IMR-90 (cell line): Measurements from ENCODE around the gene CALN1. TPM values are rescaled to one million over a fixed set of nuclear protein-coding genes. Genes with fewer than 3 reads are reported as not detected.

Experiments
- ATAC-seq: fragments of 200-7000 bp; cut with Tn5 transposase; 2 replicates; pipeline ENCODE4 v1.9.1; 2020; ENCODE audit warnings: low read depth, mild to moderate bottlenecking, moderate library complexity
- BruUV-seq: library from RNA; stranded (reverse); fragments of 400-500 nt; replicated peaks from 2 replicates; lab custom pipeline; 2021; lab: Mats Ljungman, UMichigan
- CTCF ChIA-PET: fragments of 300-600 bp; formaldehyde crosslinking; extraction: SDS; loops from one replicate; lab custom pipeline; 2021; ENCODE audit warnings: antibody characterized with exemption; lab: Yijun Ruan, JAX
- POLR2A ChIA-PET: fragments of 300-600 bp; sonication (Branson Sonifier 250); formaldehyde crosslinking; loops from one replicate; lab custom pipeline; 2022; ENCODE audit warnings: antibody characterized with exemption; ENCODE audit not compliant: unreplicated experiment; lab: Charles Lee
- DNase-seq: peaks from one replicate; pipeline ENCODE4 v3.0.0; 2013
- H2AFZ ChIP-seq: replicated peaks from 2 replicates; pipeline ENCODE3; 2013; ENCODE audit warnings: low read length, mild to moderate bottlenecking; ENCODE audit not compliant: poor library complexity
- H2AK5ac ChIP-seq: 2 replicates; pipeline ENCODE4 v1.6.1; 2013; ENCODE audit warnings: low read depth, low read length, inconsistent platforms
- H2AK9ac ChIP-seq: replicated peaks from 2 replicates; pipeline ENCODE3; 2013; ENCODE audit warnings: mild to moderate bottlenecking, low read depth, low read length, moderate library complexity; ENCODE audit not compliant: poor library complexity
- H2BK120ac ChIP-seq: 2 replicates; pipeline ENCODE4 v1.6.1; 2013; ENCODE audit warnings: low read depth, low read length, inconsistent platforms
- H2BK15ac ChIP-seq: 3 replicates; pipeline ENCODE4 v1.6.1; 2013; ENCODE audit warnings: low read depth, low read length, inconsistent platforms
- H2BK20ac ChIP-seq: 2 replicates; pipeline ENCODE4 v1.6.1; 2013; ENCODE audit warnings: low read depth, mild to moderate bottlenecking, inconsistent platforms, low read length, moderate library complexity
- H2BK5ac ChIP-seq: 2 replicates; pipeline ENCODE4 v1.6.1; 2013; ENCODE audit warnings: mild to moderate bottlenecking, low read depth, low read length, inconsistent platforms; ENCODE audit not compliant: poor library complexity, severe bottlenecking
- H3K14ac ChIP-seq: replicated peaks from 2 replicates; pipeline ENCODE4 v1.6.1; 2013; ENCODE audit warnings: low read depth, low read length, inconsistent platforms
- H3K18ac ChIP-seq: 2 replicates; pipeline ENCODE4 v1.6.1; 2013; ENCODE audit warnings: low read depth, low read length, control low read depth
- H3K23ac ChIP-seq: 2 replicates; pipeline ENCODE4 v1.6.1; 2013; ENCODE audit warnings: low read depth, low read length, inconsistent platforms
- H3K27ac ChIP-seq: 2 replicates; pipeline ENCODE4 v1.5.1; 2013; ENCODE audit warnings: mild to moderate bottlenecking, control low read depth, low read length; ENCODE audit not compliant: insufficient read depth
- H3K27me3 ChIP-seq: 2 replicates; pipeline ENCODE4 v1.6.1; 2013; ENCODE audit warnings: low read length; ENCODE audit not compliant: control insufficient read depth, insufficient read depth
- H3K36me3 ChIP-seq: 2 replicates; pipeline ENCODE4 v1.6.1; 2013; ENCODE audit warnings: low read length, mixed read lengths; ENCODE audit not compliant: control insufficient read depth, insufficient read depth
- H3K4ac ChIP-seq: 2 replicates; pipeline ENCODE4 v1.6.1; 2013; ENCODE audit warnings: low read depth, low read length, inconsistent platforms
- H3K4me1 ChIP-seq: 2 replicates; pipeline ENCODE4 v1.6.1; 2013; ENCODE audit warnings: low read length, mixed read lengths; ENCODE audit not compliant: control insufficient read depth, insufficient read depth
- H3K4me2 ChIP-seq: 2 replicates; pipeline ENCODE4 v1.6.1; 2013; ENCODE audit warnings: low read depth, mild to moderate bottlenecking, control low read depth, low read length, moderate library complexity
- H3K4me3 ChIP-seq: 2 replicates; pipeline ENCODE4 v1.5.1; 2013; ENCODE audit warnings: low read depth, mild to moderate bottlenecking, control low read depth, low read length, moderate library complexity; ENCODE audit not compliant: insufficient read depth
- H3K56ac ChIP-seq: 2 replicates; pipeline ENCODE4 v1.6.1; 2013; ENCODE audit warnings: low read length, inconsistent platforms; ENCODE audit not compliant: insufficient read depth; ENCODE audit errors: extremely low read depth
- H3K79me1 ChIP-seq, 2 experiments: 2 replicates each; pipeline ENCODE4 v1.6.1; 2013; ENCODE audit warnings: low read length in 2 of 2, inconsistent platforms in 1 of 2, low read depth in 1 of 2
- H3K9ac ChIP-seq: 2 replicates; pipeline ENCODE4 v1.6.1; 2013; ENCODE audit warnings: low read depth, low read length, control low read depth
- H3K9me1 ChIP-seq: 2 replicates; pipeline ENCODE4 v1.6.1; 2013; ENCODE audit warnings: low read length, inconsistent platforms; ENCODE audit not compliant: insufficient read depth
- H3K9me3 ChIP-seq: 2 replicates; pipeline ENCODE4 v1.6.1; 2013; ENCODE audit warnings: low read length; ENCODE audit not compliant: control insufficient read depth, insufficient read depth
- H4K20me1 ChIP-seq: 2 replicates; pipeline ENCODE4 v1.6.1; 2013; ENCODE audit warnings: low read length, inconsistent platforms; ENCODE audit not compliant: insufficient read depth
- H4K5ac ChIP-seq: 2 replicates; pipeline ENCODE4 v1.6.1; 2013; ENCODE audit warnings: mild to moderate bottlenecking, low read depth, low read length, control low read depth
- H4K8ac ChIP-seq, 2 experiments: 2 replicates each; pipeline ENCODE4 v1.6.1; 2013; ENCODE audit warnings: low read depth in 2 of 2, low read length in 2 of 2, control low read depth in 1 of 2, inconsistent platforms in 1 of 2
- H4K91ac ChIP-seq: 2 replicates; pipeline ENCODE4 v1.6.1; 2013; ENCODE audit warnings: low read depth, low read length, inconsistent platforms; ENCODE audit not compliant: insufficient read depth
- CHD1 ChIP-seq: IDR thresholded peaks from 2 replicates; pipeline ENCODE4 v1.6.1; 2012; ENCODE audit warnings: low read depth, low read length, improper control_type of control experiment
- MAFK ChIP-seq: IDR thresholded peaks from 2 replicates; pipeline ENCODE4 v1.6.1; 2012; ENCODE audit warnings: low read depth, low read length, improper control_type of control experiment
- MAZ ChIP-seq: IDR thresholded peaks from 2 replicates; pipeline ENCODE4 v1.6.1; 2012; ENCODE audit warnings: low read depth, mild to moderate bottlenecking, low read length, improper control_type of control experiment, moderate library complexity, borderline replicate concordance
- NFE2L2 ChIP-seq: fragments of 150-350 bp; IDR thresholded peaks from 2 replicates; pipeline ENCODE4 v1.6.1; 2016; ENCODE audit warnings: low read depth, mild to moderate bottlenecking, low read length
- RCOR1 ChIP-seq: IDR thresholded peaks from 2 replicates; pipeline ENCODE4 v1.6.1; 2012; ENCODE audit warnings: mild to moderate bottlenecking, low read length, improper control_type of control experiment; ENCODE audit not compliant: insufficient replicate concordance
- RFX5 ChIP-seq: IDR thresholded peaks from 2 replicates; pipeline ENCODE4 v1.8.0; 2012; ENCODE audit warnings: low read depth, mild to moderate bottlenecking, low read length, moderate library complexity
- WGBS, 2 experiments: methylation state at CpG; one replicate each; pipeline versions ENCODE4 v1.1.5 to v1.1.7; 2013; ENCODE audit warnings: missing lambda C conversion rate in 2 of 2; ENCODE audit not compliant: insufficient read length in 1 of 2; ENCODE audit errors: extremely low coverage in 2 of 2; 5-methylcytosine and 5-hydroxymethylcytosine counted together
- dilution Hi-C: fragments of 300-500 bp; cut with HindIII; formaldehyde crosslinking; loops from one replicate; pipeline ENCODE4 v1.14.3; 2018; ENCODE audit warnings: low sequenced_read_pairs; ENCODE audit not compliant: unreplicated experiment
- in situ Hi-C: fragments of 300-500 bp; cut with MboI; formaldehyde crosslinking; loops from 3 replicates; pipeline ENCODE4 v1.14.3; 2019; ENCODE audit warnings: low sequenced_read_pairs, inconsistent platforms, mixed read lengths
- intact Hi-C: fragments of 100-400 bp; cut with micrococcal nuclease; formaldehyde crosslinking; loops from 2 replicates; pipeline ENCODE4 v1.10.0; 2022
- polyA plus RNA-seq, 3 experiments: library from polyadenylated mRNA; depleted of rRNA; stranded (reverse); fragments of >200 nt; gene quantifications; 2 replicates each; pipeline ENCODE4 v1.2.3, GENCODE V29; 2012; ENCODE audit warnings: low replicate concordance in 1 of 3
- total RNA-seq: library from RNA; depleted of rRNA; stranded (reverse); fragments of >200 nt; gene quantifications from 2 replicates; pipeline ENCODE4 v1.2.3, GENCODE V29; 2012
- TF ChIP-seq, protein P1 (sequence below): conservative IDR thresholded peaks from 2 replicates; pipeline ENCODE4 v1.5.1; 2012; ENCODE audit warnings: mild to moderate bottlenecking, low read depth, low read length, improper control_type of control experiment
- TF ChIP-seq, protein P2 (sequence below): fragments of 150-350 bp; IDR thresholded peaks from 2 replicates; pipeline ENCODE4 v1.6.1; 2017; ENCODE audit warnings: mild to moderate bottlenecking, antibody characterized with exemption, low read length, low read depth

Gene CALN1
- total and polyA plus RNA-seq, 2 of the 4 experiments (the other 2 are of a cell fraction): not detected

DNA sequence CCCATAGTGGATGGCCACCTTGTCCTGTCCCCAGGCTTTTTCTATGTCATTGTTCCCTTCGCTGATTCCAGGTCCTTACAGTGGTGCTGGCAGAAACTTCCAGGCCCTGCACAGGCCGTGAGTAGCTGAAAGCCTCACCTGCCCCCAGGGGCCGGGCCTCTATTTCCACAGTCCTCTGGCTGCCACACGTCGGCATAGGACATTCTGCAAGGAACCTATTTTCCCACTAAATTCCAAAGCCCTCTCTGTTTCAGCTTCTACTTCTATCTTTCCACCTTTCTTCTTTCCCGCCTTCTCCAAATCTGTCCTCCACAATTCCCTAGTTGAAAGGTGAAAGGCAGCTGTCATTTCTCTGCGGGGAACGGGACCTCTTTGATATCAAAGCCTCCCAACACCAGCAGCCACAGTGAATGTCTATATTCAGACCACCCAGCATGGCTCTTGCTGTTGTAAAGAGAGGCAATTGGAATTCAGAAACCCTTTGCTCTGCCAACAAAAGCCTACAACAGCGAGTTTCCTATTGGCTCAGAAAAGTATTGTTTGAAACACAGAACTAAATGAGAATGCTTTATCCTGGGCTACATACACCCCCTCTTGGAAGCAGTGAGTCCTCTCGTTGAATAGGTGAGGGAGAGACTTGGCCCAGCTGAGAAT lies 672.5 kb downstream of the CALN1 start:
- Histone ChIP-seq H2BK5ac (no peak overlapping the region), H3K4me3 (no peak overlapping the region), H4K5ac (no peak overlapping the region), H2AK9ac (no peak overlapping the region), H2BK120ac (no peak overlapping the region), H3K79me1 (no peaks in the 10 kb centered on the region), H3K9ac (no peak overlapping the region), H3K56ac (no peak overlapping the region), H4K20me1 (no peaks in the 10 kb centered on the region), H2BK20ac (no peak overlapping the region), H3K4me1 (no peaks in the 10 kb centered on the region), H3K4me2 (no peak overlapping the region), H3K36me3 (no peaks in the 10 kb centered on the region), H3K23ac (no peak overlapping the region), H3K14ac (no peak overlapping the region), H2BK15ac (no peak overlapping the region), H3K9me1 (no peaks in the 10 kb centered on the region), H3K4ac (no peak overlapping the region), H3K18ac (no peak overlapping the region), H3K27me3 (no peaks in the 10 kb centered on the region), H3K27ac (no peak overlapping the region), H2AFZ (no peak overlapping the region), H3K9me3 (no peaks in the 10 kb centered on the region), H2AK5ac (no peak overlapping the region), H4K91ac (no peak overlapping the region), H4K8ac (no peak overlapping the region)
- intact Hi-C loops: no loop called here
- CTCF ChIA-PET: no interaction called here
- TF ChIP-seq, protein P1, sequence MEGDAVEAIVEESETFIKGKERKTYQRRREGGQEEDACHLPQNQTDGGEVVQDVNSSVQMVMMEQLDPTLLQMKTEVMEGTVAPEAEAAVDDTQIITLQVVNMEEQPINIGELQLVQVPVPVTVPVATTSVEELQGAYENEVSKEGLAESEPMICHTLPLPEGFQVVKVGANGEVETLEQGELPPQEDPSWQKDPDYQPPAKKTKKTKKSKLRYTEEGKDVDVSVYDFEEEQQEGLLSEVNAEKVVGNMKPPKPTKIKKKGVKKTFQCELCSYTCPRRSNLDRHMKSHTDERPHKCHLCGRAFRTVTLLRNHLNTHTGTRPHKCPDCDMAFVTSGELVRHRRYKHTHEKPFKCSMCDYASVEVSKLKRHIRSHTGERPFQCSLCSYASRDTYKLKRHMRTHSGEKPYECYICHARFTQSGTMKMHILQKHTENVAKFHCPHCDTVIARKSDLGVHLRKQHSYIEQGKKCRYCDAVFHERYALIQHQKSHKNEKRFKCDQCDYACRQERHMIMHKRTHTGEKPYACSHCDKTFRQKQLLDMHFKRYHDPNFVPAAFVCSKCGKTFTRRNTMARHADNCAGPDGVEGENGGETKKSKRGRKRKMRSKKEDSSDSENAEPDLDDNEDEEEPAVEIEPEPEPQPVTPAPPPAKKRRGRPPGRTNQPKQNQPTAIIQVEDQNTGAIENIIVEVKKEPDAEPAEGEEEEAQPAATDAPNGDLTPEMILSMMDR: no peak
- TF ChIP-seq, protein P2, sequence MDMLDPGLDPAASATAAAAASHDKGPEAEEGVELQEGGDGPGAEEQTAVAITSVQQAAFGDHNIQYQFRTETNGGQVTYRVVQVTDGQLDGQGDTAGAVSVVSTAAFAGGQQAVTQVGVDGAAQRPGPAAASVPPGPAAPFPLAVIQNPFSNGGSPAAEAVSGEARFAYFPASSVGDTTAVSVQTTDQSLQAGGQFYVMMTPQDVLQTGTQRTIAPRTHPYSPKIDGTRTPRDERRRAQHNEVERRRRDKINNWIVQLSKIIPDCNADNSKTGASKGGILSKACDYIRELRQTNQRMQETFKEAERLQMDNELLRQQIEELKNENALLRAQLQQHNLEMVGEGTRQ: no peak
- no peak for TF ChIP-seq NFE2L2
- no peak for TF ChIP-seq CHD1
- TF ChIP-seq MAZ: no peak
- no peak for TF ChIP-seq RFX5
- TF ChIP-seq RCOR1: no peak
- no peak for TF ChIP-seq MAFK
- POLR2A ChIA-PET: no interaction called here
- DNase-seq (no peak), ATAC-seq (no peak)
- in situ Hi-C loops: loop anchor here (25.0 kb wide), 1 partner anchor 902 kb away; no protein-coding TSS in a partner anchor
- no TSS peak for BruUV-seq
- WGBS, 2 experiments: 86% methylated on average over 1 of the region's 10 CpGs; no CpG with 5 or more reads in 1 of the 2 experiments
- dilution Hi-C loops: no loop called here
